GM18499 (cell line): ENCODE data around the gene OLIG2.

ENCODE experiments used
- ATAC-seq: cut with Tn5 transposase; IDR thresholded peaks from one replicate; pipeline ENCODE4 v1.9.1; 2021; ENCODE audit warnings: moderate number of reproducible peaks; ENCODE audit not compliant: insufficient read depth, unreplicated experiment

OLIG2 gene

DNA sequence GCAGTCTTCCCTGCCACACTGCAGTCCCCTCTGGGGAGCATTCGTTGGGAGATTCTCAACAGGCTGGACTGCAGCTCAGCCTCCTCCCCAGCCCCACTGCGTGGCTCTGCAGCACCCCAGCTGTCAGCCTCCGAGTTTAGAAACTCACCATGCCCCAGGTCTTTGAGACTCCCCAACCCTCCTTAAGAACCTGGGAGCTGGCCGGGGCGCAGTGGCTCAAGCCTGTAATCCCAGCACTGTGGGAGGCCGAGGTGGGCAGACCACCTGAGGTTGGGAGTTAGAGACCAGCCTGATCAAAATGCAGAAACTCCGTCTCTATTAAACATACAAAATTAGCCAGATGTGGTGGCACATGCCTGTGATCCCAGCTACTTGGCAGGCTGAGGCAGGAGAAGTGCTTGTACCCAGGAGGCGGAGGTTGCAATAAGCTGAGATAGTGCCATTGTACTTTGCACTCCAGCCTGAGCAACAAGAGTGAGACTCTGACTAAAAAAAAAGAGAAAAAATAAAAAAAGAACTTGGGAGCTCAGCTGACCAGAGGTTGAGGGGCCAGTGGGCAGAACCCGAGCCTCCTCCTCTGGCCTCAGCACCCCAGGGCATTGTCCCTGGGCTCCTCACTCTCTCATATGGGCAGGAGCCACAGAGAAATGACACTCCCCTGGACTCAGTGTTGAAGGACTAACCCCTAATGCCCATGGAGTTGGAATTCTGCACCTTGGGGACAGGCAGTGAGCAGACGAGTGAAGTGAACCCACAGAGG lies 5.6 kb downstream of the OLIG2 start:
- ATAC-seq = no peak

DNA sequence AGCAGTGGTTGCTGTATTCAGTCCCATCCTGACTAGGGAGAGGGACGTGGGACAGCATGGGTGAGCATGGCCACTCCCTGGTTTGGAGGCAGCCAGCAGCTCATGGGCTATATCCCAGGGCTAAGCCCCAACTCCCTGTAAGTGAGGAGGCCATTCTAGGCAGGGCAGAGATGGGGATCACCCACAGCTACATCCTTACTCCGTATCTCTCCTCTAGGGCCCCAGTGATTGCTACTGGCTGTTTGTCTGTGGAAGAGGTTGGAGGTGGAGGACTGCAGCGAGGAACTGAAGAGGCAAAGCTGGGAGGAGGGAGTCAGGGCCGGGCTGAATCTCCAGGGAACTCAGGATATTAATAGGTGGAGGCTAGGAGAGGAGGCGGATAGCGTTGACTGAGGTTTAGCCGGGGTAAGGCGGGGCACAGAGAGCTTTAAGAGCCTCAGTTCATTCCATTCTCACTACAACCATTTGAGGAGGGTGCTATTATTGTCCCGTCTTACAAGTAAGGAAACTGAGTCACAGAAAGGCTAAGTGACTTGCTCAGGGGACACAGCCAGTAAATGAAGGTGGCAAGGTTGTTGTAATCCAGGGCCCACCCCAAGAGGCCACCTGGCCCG lies 6.8 kb downstream of the OLIG2 start:
- ATAC-seq = no peak

DNA sequence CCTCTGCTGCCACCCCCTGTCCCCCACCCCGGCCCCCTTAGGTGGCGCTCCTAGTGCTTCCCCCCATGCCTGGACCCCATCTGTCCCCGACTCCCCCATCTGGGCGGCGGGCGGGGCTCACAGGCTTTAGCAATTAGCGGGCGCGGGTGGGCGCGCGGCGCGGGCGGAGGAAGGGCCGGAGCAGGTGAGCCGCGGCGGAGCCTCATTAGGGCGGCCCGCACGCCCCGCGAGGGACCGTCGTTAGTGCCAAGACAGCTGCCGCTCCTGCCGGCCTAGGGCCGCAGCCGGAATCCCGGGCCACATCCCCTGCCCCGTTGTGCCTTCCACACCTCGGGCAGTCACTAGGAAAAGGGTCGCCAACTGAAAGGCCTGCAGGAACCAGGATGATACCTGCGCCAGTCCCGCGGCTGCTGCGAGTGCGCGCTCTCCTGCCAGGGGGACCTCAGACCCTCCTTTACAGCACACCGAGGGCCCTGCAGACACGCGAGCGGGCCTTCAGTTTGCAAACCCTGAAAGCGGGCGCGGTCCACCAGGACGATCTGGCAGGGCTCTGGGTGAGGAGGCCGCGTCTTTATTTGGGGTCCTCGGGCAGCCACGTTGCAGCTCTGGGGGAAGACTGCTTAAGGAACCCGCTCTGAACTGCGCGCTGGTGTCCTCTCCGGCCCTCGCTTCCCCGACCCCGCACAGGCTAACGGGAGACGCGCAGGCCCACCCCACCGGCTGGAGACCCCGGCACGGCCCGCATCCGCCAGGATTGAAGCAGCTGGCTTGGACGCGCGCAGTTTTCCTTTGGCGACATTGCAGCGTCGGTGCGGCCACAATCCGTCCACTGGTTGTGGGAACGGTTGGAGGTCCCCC lies 7.6 kb downstream of the OLIG2 start:
- ATAC-seq = no peak

DNA sequence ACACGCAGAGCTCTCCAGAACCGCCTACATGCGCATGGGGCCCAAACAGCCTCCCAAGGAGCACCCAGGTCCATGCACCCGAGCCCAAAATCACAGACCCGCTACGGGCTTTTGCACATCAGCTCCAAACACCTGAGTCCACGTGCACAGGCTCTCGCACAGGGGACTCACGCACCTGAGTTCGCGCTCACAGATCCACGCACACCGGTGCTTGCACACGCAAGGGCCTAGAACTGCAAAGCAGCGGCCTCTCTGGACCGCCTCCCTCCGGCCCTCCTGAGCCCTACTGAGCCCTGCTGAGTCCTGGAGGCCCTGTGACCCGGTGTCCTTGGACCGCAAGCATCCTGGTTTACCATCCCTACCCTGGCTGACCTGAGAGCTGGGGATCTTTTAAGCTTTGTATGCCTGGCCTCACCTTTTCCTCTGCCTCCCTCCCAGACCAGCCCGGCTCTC lies 8.3 kb downstream of the OLIG2 start:
- ATAC-seq = no peak

DNA sequence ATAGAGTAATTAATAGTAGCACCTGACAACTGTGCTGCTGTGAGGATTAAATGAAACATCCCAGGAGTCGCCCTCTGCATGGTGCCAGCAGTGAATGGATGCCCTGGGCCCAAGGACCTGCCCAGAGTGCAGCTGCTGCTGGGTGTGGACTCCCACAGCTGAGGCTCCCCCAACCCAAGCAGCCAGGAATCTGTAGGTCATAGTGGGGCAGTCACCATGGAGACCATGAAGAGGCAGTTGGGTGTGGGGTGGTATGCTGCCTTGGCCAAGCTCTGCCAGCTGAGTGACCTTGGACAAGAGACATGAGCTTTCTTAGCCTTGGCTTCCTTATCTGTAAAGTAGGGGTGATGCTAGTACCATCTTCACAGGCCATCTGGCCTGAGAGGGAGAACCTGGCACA lies 9.4 kb downstream of the OLIG2 start:
- ATAC-seq = no peak

DNA sequence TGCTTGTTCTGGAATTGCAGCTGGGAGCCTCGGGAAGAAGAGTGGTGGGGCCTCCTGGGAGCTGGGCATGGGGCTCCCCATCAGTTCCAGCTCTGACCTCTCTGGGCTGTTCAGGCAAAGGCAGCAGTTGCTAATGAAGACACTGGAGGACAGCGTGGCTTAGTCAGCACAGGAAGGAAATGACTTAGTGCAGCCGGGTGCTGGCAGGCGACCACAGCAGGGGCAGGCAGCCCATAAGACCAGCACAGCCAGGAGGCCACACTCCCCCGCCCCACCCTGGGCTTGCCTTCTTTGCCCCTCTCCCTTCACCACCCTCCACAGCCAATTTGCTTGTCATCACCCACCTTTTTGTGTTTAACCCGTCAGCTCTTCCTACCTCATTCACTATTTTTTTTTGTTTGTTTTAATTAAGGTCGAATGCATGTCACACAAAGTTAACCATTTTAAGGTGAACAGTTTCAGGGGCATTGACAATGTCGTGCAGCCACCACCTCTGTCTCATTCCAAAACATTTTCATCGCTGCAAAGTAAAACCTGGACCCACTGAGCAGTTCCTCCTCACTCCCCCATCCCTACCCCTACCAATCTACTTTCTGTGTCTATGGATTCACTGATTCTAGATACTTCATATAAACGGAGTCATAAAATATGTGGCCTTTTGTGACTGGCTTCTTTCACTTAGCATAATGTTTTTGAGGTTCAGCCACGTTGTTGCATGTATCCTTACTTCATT lies 10.9 kb downstream of the OLIG2 start:
- no peak for ATAC-seq

DNA sequence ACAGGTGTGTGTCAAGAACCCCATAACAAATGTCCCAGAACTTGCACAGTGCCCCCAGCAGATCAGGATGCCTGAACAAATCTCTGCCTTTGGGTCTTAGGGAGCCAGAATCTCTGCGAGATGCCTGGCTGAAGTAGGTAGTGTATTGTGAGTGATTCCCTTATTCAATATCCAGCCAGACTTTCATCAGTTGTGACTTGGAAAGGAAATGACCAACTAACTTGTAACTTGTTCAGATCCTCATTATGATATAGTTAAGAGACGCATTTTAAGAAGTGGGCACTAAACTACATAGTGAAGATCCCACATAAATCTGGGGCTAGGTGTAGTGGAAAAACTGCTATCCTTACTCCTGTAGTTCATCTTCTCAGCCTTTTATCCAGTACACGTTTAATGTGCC lies 11.8 kb downstream of the OLIG2 start:
- ATAC-seq = no peak

DNA sequence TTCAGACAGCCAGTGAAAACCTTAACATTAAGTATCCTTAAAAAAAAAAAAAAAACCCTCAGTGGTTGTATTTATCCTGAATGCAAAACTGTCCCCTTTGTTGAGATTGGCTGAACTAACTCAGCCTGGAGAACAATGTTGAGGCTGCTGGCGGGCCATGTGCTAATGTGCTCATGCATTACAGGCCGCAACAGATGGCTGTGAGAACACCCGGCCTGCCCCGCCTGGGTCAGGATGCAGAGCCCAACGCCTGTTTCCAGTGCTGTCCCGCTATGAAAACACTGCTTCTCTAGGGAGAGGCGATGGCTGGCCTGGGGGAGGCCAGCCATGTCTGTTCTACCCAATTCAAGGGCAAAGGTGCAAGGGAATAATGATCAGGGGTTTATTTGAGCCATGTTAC lies 13.8 kb downstream of the OLIG2 start:
- no peak for ATAC-seq

DNA sequence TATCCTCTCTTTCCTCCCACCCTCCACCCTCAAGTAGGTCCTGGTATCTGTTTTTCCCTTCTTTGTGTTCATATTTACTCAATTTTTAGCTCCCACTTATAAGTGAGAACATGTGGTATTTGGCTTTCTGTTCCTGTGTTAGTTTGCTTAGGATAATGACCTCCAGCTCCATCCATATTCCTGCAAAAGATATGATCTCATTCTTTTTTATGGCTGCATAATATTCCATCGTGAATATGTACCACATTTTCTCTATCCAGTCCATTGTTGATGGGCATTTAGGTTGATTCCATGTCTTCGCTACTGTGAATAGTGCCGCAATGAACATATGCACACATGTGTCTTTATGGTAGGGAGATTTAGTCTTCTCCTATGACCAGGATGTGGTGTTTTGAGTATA lies 14.5 kb downstream of the OLIG2 start:
- no peak for ATAC-seq

DNA sequence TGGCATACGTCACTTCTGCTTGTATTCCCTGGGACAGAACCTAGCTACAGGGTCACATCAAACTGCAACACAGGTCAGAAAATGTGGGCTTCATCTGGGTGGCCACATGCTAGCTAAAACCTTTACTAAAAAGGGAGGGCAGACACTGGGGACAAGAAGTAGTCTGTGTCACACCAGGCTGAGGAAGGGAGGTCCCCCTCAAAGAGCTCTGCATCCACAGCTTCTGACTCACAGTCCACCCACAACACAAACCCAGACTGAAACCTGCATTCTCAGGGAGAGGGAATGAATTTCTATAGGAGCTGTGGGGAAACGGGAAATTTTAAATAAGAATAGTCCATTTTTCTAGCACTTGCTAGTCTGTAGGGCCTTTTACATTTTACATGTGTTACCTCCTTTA lies 16.2 kb downstream of the OLIG2 start:
- ATAC-seq = no peak

DNA sequence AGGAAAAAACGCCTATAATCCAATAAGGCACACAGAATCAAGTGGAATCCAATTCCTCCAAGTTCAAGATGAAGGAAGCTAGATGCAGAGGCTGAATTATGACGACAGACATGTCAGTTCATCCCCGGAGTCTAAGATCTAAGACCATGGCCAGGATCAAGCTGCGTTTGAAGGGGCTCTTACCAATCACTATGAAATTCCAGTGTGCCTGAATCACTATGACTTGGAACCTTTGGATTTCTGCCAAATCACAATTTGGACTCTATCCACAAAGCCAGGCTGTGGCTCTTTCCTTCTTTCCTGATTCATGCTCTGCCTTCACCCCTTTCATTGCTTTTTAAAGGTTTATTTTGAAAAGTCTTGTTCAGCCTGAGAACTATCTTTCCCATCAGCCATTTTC lies 17.1 kb downstream of the OLIG2 start:
- no peak for ATAC-seq

DNA sequence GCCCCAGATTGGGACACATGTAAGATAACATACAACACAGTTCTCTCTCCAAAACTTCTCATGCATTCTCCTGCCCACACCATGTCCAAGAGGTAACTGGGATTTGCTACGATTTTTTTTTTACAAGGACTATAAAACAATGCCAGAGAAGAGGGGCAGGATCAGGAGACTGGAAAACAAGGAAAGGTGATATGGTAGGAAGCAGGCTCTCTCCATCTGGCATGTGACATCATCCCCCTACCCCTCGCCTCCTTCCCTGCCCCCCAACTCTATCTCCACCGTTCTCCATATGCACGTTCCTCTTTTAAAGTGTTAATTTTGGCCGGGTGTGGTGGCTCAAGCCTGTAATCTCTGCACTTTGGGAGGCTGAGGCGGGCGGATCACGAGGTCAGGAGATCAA lies 20.7 kb downstream of the OLIG2 start:
- ATAC-seq = no peak

DNA sequence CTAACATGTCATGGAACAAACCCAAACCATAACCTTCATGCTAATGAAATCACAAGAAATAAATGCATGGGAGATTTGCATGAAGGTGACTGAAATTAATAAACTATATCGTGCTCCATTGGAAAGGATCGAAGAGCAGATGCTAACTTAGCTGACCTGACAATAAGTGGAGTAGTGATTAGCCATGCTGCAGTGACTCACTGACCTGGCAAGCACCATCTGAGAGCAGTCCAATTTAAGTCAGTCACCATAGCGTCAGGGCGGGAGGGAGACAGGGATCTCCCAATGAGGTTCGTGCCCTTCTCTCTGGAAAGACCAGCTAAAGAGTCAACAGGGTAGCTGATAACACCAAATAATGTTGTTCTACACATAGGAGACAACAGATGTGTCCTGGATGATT lies 21.5 kb downstream of the OLIG2 start:
- no peak for ATAC-seq

DNA sequence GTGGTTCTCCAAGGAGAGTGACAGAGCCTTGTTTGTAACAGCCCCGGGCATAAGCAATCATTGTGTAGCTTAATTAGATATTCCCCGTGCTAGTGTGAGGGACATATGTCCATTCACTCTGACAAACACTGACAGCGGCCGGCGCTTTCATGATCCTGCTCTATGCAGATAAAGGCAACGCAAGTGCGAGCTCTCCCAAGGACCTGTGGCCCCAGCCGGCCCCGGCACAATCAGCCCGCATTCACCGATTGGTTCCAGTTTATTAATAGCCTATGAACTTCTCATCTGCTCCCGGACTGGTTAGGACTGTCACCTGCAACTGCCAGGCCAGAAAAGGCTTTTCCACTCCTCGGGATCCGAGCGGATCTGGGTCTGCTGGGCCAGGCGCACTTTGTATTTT lies 26.2 kb downstream of the OLIG2 start:
- ATAC-seq = no peak

DNA sequence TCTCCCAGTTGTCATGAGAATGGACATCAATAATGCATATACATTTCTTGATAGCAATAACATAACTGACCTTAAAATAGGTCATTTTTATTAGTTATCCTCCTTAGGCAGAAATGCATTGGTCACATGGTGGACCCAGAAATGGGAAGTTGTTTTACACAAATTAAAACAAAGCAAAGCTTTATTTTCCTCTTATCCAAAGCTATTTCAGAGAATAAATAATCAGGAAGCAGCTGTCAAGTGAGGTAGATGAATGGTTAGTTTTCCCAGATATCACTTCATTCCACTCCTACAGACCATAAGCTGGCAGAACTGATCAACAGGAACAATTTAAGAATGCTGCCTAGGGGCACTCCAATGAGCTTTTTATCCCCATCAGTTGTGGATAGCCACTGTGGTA lies 28.2 kb downstream of the OLIG2 start:
- ATAC-seq = no peak

DNA sequence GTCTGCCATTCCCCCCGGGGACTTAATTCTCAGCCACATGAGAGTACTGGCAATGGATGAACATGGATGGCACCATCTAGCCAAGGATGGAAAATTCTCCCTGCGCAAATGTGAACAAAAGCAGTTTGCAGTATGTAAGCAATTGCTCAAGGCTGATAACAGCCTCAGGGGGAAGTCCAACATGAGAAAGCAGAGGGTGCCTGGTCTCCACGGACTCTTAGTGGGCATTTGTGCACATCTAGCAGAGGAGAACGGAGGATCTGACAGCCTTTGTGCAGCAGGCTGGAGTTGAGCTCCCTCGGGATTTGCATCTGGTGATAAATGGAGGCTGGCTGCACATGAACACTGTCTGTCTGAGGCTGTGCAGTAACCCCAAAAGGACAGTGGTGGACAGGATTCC lies 30.3 kb downstream of the OLIG2 start:
- ATAC-seq = no peak

DNA sequence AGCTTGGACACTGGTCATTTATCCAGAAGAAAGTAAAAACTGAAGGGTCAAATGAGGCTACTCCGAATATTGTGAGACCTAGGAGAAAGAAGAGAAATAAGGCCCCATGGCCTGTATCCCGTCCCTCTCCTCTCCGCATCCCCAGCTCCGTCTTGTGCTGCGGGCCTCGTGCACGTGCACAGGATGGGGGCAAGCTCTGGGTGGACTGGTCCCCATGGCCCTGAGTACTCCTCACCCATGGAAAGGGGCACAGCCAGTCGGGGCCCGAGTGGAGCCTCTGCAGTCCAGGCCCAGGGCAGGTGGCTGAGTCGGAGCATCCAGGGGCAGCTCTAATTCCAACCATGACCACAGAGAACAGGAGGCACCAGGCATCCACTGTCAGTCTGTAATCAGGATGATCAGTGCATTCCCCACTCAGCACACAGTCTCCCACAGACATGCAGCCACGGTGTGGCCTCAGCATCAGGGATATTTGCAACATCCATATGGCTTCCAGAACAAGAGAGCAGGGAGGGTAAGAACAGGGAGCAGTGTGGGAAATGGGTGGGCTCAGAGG lies 31.7 kb downstream of the OLIG2 start:
- ATAC-seq = no peak

DNA sequence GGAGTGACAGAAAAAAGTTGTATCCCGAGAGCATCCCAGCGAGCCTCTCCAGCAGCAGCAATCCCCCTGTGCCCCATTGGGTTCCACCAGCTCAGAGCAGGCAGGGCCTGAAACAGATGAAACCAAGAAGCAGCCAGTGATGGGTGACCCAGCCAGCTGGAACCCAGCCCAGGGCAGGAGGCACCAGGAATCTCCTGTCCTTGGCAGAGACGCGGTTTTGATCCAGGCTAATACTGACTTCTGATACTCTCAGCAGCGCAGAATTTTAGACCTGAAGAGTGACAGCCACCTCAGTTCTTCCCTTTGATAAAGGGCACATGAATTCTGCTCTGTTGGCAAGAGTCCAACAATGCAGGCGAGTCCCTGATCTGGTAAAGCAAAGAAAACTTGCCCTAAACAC lies 32.8 kb downstream of the OLIG2 start:
- no peak for ATAC-seq

DNA sequence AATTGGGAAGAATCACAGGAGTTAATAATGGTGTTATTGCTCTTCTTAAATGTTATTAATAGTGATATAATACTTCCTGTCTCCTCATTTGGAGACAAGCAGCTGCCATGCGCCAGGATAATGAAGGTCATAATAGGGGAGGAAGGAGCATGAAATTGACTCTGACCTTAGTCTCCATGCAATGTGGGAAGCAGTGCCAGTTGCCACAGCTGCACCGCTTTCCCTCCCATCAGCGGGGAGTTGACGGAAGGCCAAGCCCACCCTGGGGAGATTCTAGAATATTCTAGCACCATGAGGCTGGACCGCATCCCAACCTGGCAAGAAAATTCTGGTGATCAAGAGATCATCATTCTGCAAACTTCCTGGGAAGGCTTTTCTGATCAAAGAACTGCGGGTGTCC lies 33.2 kb downstream of the OLIG2 start:
- ATAC-seq = no peak

DNA sequence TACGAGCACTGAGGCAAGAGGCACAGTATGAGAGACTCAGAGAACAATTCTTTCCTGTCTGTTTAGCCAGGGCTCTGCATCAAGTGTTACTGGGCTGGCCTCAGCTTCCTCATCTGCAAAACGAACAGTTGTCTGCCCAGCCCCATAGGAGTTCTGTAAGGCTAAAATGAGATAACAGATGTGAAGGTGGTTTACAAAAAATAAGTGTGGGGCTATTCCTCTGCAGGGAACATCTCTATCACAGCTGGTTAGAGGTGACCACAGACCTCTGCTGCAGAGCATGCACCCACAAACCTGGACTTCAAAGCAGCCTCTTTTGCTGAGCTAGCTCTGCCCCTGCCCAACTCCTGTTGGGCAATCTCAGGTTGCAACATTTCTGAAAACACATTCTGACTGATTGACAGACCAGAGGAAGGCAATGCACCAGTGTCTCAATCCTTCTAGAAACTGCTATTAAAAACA lies 33.7 kb downstream of the OLIG2 start:
- ATAC-seq = no peak
